ENCODE data around the gene GYS1.
A peak's percentile ranks its signal among the peaks of the same experiment; 100 is the strongest.

GYS1 gene

DNA sequence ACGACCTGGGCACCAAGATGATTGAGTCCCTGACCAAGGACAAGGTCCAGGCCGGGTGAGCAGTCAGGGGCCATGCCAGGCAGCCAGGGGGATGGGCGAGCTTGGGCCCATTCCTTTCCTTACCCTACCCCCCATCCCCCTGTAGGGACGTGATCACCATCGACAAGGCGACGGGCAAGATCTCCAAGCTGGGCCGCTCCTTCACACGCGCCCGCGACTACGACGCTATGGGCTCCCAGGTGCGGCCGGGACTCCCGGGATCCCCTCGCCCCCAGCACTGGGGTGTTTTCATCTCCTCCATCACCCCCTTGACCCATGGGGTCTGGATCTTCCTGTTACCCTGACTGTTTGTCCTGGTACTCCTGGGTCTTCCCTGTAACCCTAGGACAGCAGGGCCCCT lies 16.7 kb upstream of the GYS1 start:
- Histone ChIP-seq H3K9ac (ENCODE audit: low read depth, low read length) (no peak overlapping the region), H3K36me3 (ENCODE audit: insufficient read depth, low read length) (peaks cover 26% of the 10 kb centered on the region), H3K9me3 (ENCODE audit: control insufficient read depth, insufficient read depth, low read length) (no peaks in the 10 kb centered on the region), H3K4me1 (ENCODE audit: insufficient read depth, low read length) (no peaks in the 10 kb centered on the region)

DNA sequence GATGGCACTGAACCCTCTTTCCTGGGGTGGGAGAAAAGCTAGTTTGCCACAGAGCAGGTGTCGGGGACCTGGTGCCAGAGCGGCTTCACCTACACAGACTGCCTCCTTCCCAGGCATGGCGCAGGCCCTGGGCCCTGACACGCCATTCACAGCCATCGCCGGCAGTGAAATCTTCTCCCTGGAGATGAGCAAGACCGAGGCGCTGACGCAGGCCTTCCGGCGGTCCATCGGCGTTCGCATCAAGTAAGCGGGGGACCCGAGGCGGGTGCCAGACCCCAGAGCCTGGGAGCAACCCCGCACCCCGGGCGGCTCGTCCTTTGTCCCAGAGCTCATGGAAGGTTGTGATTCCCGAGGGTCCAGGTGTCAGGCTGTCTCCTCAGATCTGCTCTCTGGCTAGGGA lies 13.8 kb upstream of the GYS1 start:
- Histone ChIP-seq H3K9ac (ENCODE audit: low read depth, low read length) (no peak overlapping the region), H3K4me1 (ENCODE audit: insufficient read depth, low read length) (no peaks in the 10 kb centered on the region), H3K36me3 (ENCODE audit: insufficient read depth, low read length) (peaks cover 31% of the 10 kb centered on the region)

DNA sequence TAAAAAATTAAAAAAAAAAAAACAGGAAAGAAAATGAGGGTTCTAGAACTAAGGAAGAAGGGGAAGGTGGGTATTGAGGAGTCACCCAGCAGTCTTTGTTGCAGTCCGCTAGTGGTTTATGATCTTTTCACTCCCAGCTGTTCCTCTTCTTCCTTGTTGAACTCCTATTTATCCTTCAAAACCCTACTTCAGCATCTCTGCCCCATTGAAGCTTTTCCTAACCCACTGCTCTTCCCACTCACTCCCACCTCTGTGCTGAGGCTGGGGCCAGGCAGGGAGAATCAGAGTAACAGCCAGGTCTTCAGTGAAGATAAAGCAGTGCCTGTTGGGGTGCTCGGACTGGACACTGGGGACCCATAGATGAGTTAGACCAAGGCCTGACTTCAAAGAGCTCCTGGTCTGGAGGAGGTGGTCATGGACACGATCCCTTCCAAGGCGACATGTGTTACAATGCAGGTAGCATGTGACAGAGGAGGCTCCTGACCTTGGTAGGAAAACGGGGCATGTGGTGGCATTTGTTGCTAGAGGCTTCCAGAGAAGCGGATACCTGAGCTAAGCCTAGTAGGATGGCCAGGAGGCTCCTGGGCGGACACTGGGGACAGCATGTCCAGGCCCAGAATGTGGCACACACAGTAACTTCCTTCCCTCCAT lies 12.0 kb upstream of the GYS1 start:
- H3K4me1 ChIP-seq (ENCODE audit: insufficient read depth, low read length), result no peaks in the 10 kb centered on the region
- H3K9ac ChIP-seq (ENCODE audit: low read depth, low read length), result no peak overlapping the region
- no peaks in the 10 kb centered on the region for H3K9me3 ChIP-seq (ENCODE audit: control insufficient read depth, insufficient read depth, low read length)
- peaks cover 20% of the 10 kb centered on the region for H3K36me3 ChIP-seq (ENCODE audit: insufficient read depth, low read length)

More for the DNA sequence above, 13.8 kb upstream of the GYS1 start:
- H3K9me3 ChIP-seq (ENCODE audit: control insufficient read depth, insufficient read depth, low read length), result no peaks in the 10 kb centered on the region

DNA sequence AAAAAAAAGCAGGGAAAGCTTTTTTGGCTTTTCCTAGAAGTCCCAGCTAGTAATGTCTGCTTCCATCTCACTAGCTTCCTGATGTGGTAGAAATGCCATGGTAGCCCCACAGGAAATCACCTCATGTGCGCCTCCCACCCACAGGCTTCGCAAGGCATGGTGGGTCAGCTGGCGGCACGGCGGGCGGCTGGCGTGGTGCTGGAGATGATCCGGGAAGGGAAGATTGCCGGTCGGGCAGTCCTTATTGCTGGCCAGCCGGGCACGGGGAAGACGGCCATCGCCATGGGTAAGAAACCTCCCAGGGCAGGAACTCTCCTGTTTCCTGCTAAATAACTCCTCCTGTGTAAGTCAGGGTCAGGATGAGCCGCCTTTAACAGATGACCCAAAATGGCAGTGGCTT lies 11.0 kb upstream of the GYS1 start:
- Histone ChIP-seq H3K4me1 (ENCODE audit: insufficient read depth, low read length) (peaks cover 6% of the 10 kb centered on the region; the same call in 1 of the 2 replicates), H3K36me3 (ENCODE audit: insufficient read depth, low read length) (peaks cover 19% of the 10 kb centered on the region)

DNA sequence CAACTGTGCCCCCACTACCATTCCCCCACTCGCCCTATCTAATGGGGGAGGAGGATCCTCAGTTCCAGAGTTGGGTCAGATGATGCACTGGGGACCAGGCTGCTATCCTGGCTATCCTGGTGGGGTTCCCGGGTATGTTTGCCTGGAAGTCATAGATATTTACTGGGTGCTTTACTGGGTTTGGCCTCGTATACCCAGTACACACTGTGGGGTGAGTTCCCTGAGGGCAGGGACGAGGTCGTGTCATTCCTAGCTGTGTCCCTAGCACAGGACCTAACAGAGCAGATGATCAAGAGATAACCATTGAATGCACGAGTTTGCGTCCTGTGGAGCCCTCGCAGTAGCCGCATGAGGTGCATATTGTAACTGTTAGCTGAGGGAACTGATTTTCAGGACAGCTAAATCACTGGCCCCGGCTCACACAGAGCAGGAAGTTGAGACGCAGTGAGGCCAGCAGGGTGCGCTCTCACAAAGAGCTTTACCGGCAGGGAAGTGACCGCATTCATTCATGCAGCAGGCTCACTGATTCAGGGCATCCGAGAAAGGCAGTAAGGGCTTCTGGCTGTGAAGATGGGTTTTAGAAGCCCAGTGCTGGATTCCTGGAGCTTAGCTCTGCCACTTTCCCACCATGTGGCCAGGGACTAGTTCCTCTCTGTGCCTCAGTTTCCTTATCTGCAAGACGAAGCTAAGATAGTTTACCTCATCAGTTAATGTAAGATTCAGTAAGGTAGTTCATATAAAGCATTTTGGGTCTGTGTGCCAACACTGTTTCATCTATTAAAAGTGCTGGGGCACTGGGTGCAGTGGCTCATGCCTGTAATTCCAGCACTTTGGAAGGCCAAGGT lies 6.6 kb upstream of the GYS1 start:
- H3K9ac ChIP-seq (ENCODE audit: low read depth, low read length), result no peak overlapping the region
- H3K36me3 ChIP-seq (ENCODE audit: insufficient read depth, low read length), result peaks cover 10% of the 10 kb centered on the region

More for the DNA sequence above, 11.0 kb upstream of the GYS1 start:
- Histone ChIP-seq H3K9ac (ENCODE audit: low read depth, low read length) (no peak overlapping the region), H3K9me3 (ENCODE audit: control insufficient read depth, insufficient read depth, low read length) (no peaks in the 10 kb centered on the region)

DNA sequence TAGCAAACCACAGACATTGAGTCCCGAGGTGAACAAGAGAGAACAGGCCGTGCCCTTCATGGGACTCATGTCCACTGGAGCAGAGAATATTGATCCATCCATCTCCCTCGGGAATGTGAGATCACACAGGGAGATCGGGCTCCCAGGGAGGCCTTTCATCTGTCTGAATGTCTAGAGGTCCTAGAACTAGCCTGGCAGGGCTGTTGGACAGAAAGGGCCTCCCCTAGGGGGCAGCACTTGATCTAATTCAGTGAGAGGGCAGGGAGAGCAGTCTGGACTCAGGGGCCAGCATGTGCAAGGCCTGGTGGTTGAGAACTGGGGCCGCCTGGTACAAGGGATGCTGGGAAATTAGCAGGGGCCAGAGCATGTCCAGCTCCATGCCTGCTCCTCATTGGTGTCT lies 4.9 kb upstream of the GYS1 start:
- Histone ChIP-seq H3K9ac (ENCODE audit: low read depth, low read length) (no peak overlapping the region), H3K4me1 (ENCODE audit: insufficient read depth, low read length) (peaks cover 6% of the 10 kb centered on the region; the same call in 1 of the 2 replicates), H3K36me3 (ENCODE audit: insufficient read depth, low read length) (peaks cover 3% of the 10 kb centered on the region; the same call in 1 of the 2 replicates), H3K9me3 (ENCODE audit: control insufficient read depth, insufficient read depth, low read length) (no peaks in the 10 kb centered on the region)

More for the DNA sequence above, 6.6 kb upstream of the GYS1 start:
- Histone ChIP-seq H3K9me3 (ENCODE audit: control insufficient read depth, insufficient read depth, low read length) (no peaks in the 10 kb centered on the region), H3K4me1 (ENCODE audit: insufficient read depth, low read length) (peaks cover 6% of the 10 kb centered on the region; the same call in 1 of the 2 replicates)

DNA sequence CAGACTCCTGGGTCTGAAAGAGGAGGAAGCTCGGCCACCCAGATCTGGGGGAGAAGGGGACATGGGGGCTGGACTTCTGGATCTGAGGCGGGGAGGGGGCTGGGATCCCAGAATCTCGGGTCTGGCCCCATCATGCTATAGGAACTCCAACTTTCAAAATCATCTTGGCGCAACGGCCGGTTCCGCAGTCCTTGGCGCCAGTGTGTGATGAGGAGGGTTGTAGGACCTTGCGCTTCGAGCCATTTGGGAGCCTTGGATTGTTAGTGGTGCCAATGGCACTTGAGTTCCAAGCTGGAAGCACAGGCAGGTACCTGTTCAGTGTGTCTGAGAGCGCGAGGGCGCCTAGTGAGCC lies 902 bp upstream of the GYS1 start:
- Histone ChIP-seq H3K9ac (ENCODE audit: low read depth, low read length) (peak overlapping the region; percentile 96), H3K36me3 (ENCODE audit: insufficient read depth, low read length) (no peaks in the 10 kb centered on the region), H3K4me1 (ENCODE audit: insufficient read depth, low read length) (peaks cover 8% of the 10 kb centered on the region; the same call in 1 of the 2 replicates), H3K9me3 (ENCODE audit: control insufficient read depth, insufficient read depth, low read length) (no peaks in the 10 kb centered on the region)

DNA sequence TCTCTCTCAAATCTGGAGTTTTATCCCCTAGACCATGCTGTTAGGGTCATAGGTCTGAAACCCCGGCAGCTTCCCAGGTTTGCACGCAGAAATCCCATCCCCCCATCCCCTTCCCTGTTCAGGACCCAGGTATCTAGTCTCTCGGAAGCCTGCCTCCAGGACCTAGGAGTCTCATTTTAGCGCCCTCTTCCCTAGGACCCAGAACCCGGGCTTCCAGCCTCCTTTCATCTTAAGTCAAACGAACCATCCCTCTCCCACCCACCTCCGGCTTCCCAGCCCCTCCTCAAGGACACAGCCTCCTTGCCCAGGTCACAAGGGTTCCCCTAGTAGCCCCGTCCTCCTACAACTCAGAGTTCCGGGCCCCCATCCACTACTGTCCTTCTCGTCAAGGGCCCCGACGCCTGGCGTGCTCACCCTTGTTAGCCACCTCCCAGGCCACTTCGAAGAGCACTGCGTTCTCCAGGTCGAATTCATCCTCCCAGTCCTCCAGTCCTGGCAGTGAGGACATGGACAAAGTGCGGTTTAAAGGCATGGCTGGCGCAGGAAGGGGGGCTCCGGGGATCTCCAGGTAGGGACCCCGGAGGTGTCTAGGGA lies 431 bp downstream of the GYS1 start:
- H3K9me3 ChIP-seq (ENCODE audit: control insufficient read depth, insufficient read depth, low read length), result no peaks in the 10 kb centered on the region
- peaks cover 7% of the 10 kb centered on the region for H3K36me3 ChIP-seq (ENCODE audit: insufficient read depth, low read length)
- peaks cover 8% of the 10 kb centered on the region; the same call in 1 of the 2 replicates for H3K4me1 ChIP-seq (ENCODE audit: insufficient read depth, low read length)
- H3K9ac ChIP-seq (ENCODE audit: low read depth, low read length), result peak overlapping the region; percentile 96

DNA sequence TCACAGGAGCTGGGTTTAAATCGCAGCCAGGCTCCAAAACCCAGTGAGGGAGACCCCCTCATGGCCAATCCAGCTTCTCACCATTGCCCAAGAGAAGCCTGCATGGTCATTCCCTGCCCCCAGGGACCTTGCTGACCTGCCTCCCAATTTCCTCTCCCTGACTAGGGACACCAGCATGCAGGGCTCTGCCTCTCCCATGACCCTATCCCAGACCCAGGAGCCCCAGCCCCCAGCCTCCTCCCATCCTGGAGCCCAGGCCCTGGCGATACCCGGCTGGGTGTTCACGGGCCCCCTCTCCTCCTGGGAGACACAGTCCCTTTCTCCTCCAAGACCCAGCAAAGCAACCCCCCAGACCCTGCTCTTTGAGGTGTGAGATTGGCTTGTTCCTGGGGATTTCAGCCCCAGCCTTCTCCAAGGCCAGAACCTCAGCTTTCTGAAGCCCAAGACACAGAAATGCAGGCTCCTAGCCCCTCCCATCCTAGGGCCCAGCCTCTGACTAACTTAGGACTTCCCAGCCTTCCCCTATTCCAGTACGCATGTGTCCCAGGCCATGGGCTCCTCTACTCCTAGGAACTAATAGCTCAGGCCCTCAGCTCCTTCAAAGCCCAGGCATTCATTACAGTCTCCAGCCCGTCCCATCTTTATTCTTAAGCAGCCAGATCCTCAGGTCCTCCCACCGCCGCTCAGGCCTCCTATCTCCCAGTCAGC lies 1.1 kb downstream of the GYS1 start:
- H3K4me1 ChIP-seq (ENCODE audit: insufficient read depth, low read length), result peaks cover 8% of the 10 kb centered on the region; the same call in 1 of the 2 replicates
- no peaks in the 10 kb centered on the region for H3K9me3 ChIP-seq (ENCODE audit: control insufficient read depth, insufficient read depth, low read length)
- peaks cover 7% of the 10 kb centered on the region for H3K36me3 ChIP-seq (ENCODE audit: insufficient read depth, low read length)
- H3K9ac ChIP-seq (ENCODE audit: low read depth, low read length), result peak overlapping the region; percentile 96

DNA sequence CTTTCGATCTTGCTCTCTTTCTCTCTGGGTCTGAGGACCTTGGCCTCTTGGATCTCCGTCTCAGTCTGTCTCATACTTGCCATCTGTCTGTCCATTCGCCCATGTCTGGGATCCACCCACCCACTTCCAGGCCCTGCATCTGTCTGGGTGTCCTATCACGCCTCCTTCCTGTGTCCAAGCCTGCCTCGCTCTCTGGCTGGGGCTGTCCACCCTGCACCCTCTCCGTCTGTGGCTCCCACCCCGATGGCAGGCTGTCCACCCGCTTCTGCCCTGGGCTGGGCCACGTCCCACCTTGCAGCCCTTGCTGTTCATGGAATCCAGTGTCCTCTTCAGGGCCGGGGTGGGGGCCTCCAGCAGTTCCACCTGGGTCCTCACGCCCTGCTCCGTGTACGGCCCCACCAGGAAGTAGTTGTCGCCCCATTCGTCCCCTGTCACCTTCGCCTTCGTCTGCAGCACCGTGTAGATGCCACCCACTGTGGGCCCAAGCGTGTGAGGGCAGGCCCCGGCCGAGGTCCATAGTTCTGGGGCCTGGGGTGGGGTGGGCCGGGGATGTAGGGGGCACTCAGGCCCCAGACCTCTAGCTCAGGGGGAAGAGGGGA lies 2.0 kb downstream of the GYS1 start:
- Histone ChIP-seq H3K4me1 (ENCODE audit: insufficient read depth, low read length) (peaks cover 8% of the 10 kb centered on the region; the same call in 1 of the 2 replicates), H3K9me3 (ENCODE audit: control insufficient read depth, insufficient read depth, low read length) (no peaks in the 10 kb centered on the region), H3K36me3 (ENCODE audit: insufficient read depth, low read length) (peaks cover 10% of the 10 kb centered on the region), H3K9ac (ENCODE audit: low read depth, low read length) (no peak overlapping the region)

DNA sequence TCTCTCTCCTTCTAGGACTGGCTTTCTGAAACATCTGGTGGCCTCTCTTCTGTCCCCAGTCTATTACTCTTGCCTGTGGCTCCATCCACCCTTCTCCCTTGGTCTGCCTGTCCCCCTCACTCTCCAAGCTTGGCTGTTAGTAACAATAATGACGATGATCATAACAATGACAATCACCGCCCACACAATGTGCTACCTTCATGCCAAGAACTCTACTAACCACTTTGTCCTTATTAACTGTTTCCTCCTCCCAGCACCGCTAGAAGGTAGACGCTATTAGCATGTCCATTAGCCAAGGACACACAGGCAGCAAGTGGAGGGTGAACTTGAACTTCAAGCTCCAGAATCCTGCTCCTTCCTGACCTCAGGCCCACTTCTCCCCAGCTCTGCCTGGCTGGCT lies 2.7 kb downstream of the GYS1 start:
- Histone ChIP-seq H3K9me3 (ENCODE audit: control insufficient read depth, insufficient read depth, low read length) (no peaks in the 10 kb centered on the region), H3K4me1 (ENCODE audit: insufficient read depth, low read length) (peaks cover 8% of the 10 kb centered on the region; the same call in 1 of the 2 replicates), H3K36me3 (ENCODE audit: insufficient read depth, low read length) (peaks cover 10% of the 10 kb centered on the region), H3K9ac (ENCODE audit: low read depth, low read length) (no peak overlapping the region)

DNA sequence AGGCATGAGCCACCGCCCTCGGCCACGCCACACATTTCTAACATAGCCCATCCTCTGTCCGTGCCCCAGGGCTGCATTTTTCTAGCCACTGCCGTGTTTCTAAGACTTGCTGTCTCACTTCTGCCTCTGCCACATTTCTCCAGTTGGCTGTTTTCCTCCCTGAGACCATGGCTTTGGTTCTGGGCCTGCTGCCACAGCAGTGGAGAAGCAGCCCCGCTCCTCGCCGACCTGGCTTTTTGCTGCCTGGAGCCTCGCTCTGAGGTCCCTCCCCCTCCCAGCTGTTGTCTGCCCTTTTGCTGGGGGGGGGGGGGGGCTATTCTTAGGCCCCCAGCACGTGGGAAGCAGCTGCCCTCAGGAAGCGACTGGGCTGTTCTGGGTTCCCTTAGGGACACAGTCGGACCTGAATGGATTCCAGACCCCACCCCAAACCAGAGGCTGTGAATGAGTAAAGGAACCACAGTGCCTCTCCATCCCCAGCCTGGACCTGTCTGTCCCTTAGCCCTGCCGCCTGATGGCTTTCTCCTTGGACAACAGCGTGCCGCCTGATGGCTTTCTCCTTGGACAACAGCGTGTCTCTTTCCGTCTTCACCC lies 3.3 kb downstream of the GYS1 start:
- H3K9me3 ChIP-seq (ENCODE audit: control insufficient read depth, insufficient read depth, low read length), result no peaks in the 10 kb centered on the region
- peaks cover 8% of the 10 kb centered on the region; the same call in 1 of the 2 replicates for H3K4me1 ChIP-seq (ENCODE audit: insufficient read depth, low read length)
- peaks cover 10% of the 10 kb centered on the region for H3K36me3 ChIP-seq (ENCODE audit: insufficient read depth, low read length)
- H3K9ac ChIP-seq (ENCODE audit: low read depth, low read length), result no peak overlapping the region

DNA sequence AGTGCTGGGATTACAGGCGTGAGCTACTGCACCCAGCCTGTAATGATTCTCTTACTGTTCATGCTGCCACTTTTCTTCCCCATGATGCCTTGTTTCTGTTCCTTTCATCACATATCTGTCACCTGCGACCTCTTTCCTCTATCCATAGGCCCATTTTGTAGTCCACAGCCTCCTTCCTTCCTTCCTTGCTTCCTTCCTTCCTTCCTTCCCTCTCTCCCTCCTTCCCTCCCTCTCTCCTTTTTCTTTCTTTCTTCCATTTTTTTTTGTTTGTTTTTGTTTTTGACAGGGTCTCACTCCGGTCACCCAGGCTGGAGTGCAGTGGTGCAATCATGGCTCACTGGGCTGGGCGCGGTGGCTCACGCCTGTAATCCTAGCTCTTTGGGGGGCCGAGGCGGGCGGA lies 4.2 kb downstream of the GYS1 start:
- H3K9ac ChIP-seq (ENCODE audit: low read depth, low read length), result no peak overlapping the region
- H3K36me3 ChIP-seq (ENCODE audit: insufficient read depth, low read length), result peaks cover 10% of the 10 kb centered on the region
- no peaks in the 10 kb centered on the region for H3K9me3 ChIP-seq (ENCODE audit: control insufficient read depth, insufficient read depth, low read length)
- peaks cover 8% of the 10 kb centered on the region; the same call in 1 of the 2 replicates for H3K4me1 ChIP-seq (ENCODE audit: insufficient read depth, low read length)
